A549 (cell line): ENCODE measurements around the gene HS3ST3A1. TPM values are rescaled to one million over a fixed set of nuclear protein-coding genes. Genes with fewer than 3 reads are reported as not detected.

Source experiments
- ATAC-seq, 2 experiments: fragments of 200-7000 bp in 1 of 2; fragments of >200 bp in 1 of 2; cut with Nextera tagmentation in 1 of 2; cut with Tn5 transposase in 1 of 2; 3 replicates each; pipeline versions ENCODE4 v1.8.0 to v1.9.1; 2018 to 2020; ENCODE audit warnings: mild to moderate bottlenecking in 1 of 2, moderate library complexity in 1 of 2
- CTCF ChIA-PET: fragments of 300-600 bp; sonication (Branson Sonifier 250); formaldehyde crosslinking; extraction: SDS; loops from one replicate; lab custom pipeline; 2021; ENCODE audit warnings: antibody characterized with exemption, inconsistent platforms; lab: Yijun Ruan, JAX
- POLR2A ChIA-PET: fragments of 350-600 bp; formaldehyde crosslinking; extraction: SDS; loops from one replicate; lab custom pipeline; 2021; ENCODE audit warnings: antibody characterized with exemption, inconsistent platforms; lab: Yijun Ruan, JAX
- DNase-seq, 2 experiments: peaks; one replicate each; pipeline versions ENCODE4 v3.0.0 to v3.0.0-alpha.2; 2011 to 2016; ENCODE audit warnings: low read depth in 1 of 2, low spot score in 1 of 2
- FAIRE-seq: peaks from 2 replicates; lab custom pipeline; 2011; peaks lifted over from hg19 to GRCh38; lab: Jason Lieb, UNC
- H3K27ac ChIP-seq, 2 experiments: fragments of >200 bp; sonication (Bioruptor Twin); formaldehyde crosslinking; 3 replicates each; pipeline ENCODE4 v1.5.1; 2016 to 2017
- H3K4me1 ChIP-seq: fragments of >200 bp; sonication (Bioruptor Twin); formaldehyde crosslinking; 3 replicates; pipeline ENCODE4 v1.6.1; 2016
- H3K4me2 ChIP-seq: fragments of >200 bp; sonication (Bioruptor Twin); formaldehyde crosslinking; 3 replicates; pipeline ENCODE4 v1.6.1; 2016
- H3K4me3 ChIP-seq: fragments of >200 bp; sonication (Bioruptor Twin); formaldehyde crosslinking; 3 replicates; pipeline ENCODE4 v1.5.1; 2016
- H3K9me3 ChIP-seq: fragments of >200 bp; sonication (Bioruptor Twin); formaldehyde crosslinking; 3 replicates; pipeline ENCODE4 v1.6.1; 2016
- ATOH8 ChIP-seq: fragments of 250-450 bp; sonication (Bioruptor Pico); IDR thresholded peaks from 2 replicates; pipeline ENCODE4 v1.5.0; 2020; ENCODE audit warnings: low read depth, mild to moderate bottlenecking, moderate library complexity
- BCL3 ChIP-seq: fragments of >200 bp; sonication (Bioruptor Twin); formaldehyde crosslinking; IDR thresholded peaks from 3 replicates; pipeline ENCODE4 v1.6.1; 2016
- BHLHE40 ChIP-seq: IDR thresholded peaks from 2 replicates; pipeline ENCODE4 v1.6.1; 2012; ENCODE audit warnings: low read depth, low read length, inconsistent platforms
- CBX2 ChIP-seq: fragments of 200-600 bp; sonication (generic); IDR thresholded peaks from 2 replicates; pipeline ENCODE4 v1.6.1; 2016; ENCODE audit warnings: low read depth, mild to moderate bottlenecking, borderline replicate concordance
- CBX8 ChIP-seq: fragments of 200-600 bp; sonication (generic); IDR thresholded peaks from 2 replicates; pipeline ENCODE4 v1.6.1; 2016
- CEBPB ChIP-seq, 2 experiments: fragments of >200 bp in 1 of 2; sonication (Bioruptor Twin) in 1 of 2; formaldehyde crosslinking in 1 of 2; IDR thresholded peaks; 2 replicates each; pipeline ENCODE4 v1.6.1; 2012 to 2016
- CHD4 ChIP-seq: fragments of 200-600 bp; sonication (generic); IDR thresholded peaks from 2 replicates; pipeline ENCODE4 v1.6.1; 2016; ENCODE audit warnings: antibody characterized with exemption, mild to moderate bottlenecking, borderline replicate concordance
- E2F6 ChIP-seq: IDR thresholded peaks from 2 replicates; pipeline ENCODE4 v1.6.1; 2012; ENCODE audit warnings: low read depth, borderline replicate concordance
- EHMT2 ChIP-seq: fragments of 200-600 bp; sonication (generic); IDR thresholded peaks from 2 replicates; pipeline ENCODE4 v1.6.1; 2016; ENCODE audit warnings: antibody characterized with exemption, low read depth, mild to moderate bottlenecking, moderate library complexity
- ESRRA ChIP-seq: fragments of 150-350 bp; IDR thresholded peaks from 2 replicates; pipeline ENCODE4 v1.6.1; 2014; ENCODE audit warnings: mild to moderate bottlenecking, low read length, borderline replicate concordance
- FOSL2 ChIP-seq, 2 experiments: fragments of 450-650 bp in 1 of 2; fragments of >200 bp in 1 of 2; sonication (Bioruptor Twin) in 1 of 2; formaldehyde crosslinking; IDR thresholded peaks; 2 replicates each; pipeline versions ENCODE4 v1.5.0 to v1.6.1; 2016 to 2020; ENCODE audit warnings: mild to moderate bottlenecking in 1 of 2, moderate library complexity in 1 of 2
- GATA3 ChIP-seq: IDR thresholded peaks from 2 replicates; pipeline ENCODE4 v1.6.1; 2012; ENCODE audit warnings: borderline replicate concordance
- HDAC2 ChIP-seq: fragments of 200-600 bp; sonication (generic); IDR thresholded peaks from 2 replicates; pipeline ENCODE4 v1.6.1; 2016
- HOXA7 ChIP-seq: fragments of 250-450 bp; sonication (Bioruptor Pico); IDR thresholded peaks from 2 replicates; pipeline ENCODE4 v1.5.0; 2020; ENCODE audit warnings: mild to moderate bottlenecking, moderate library complexity
- HOXB13 ChIP-seq: fragments of 250-450 bp; sonication (Bioruptor Pico); IDR thresholded peaks from 2 replicates; pipeline ENCODE4 v1.5.0; 2020; ENCODE audit warnings: low read depth, mild to moderate bottlenecking, moderate library complexity
- HOXB5 ChIP-seq: fragments of 250-450 bp; sonication (Bioruptor Pico); IDR thresholded peaks from 2 replicates; pipeline ENCODE4 v1.5.0; 2020; ENCODE audit warnings: mild to moderate bottlenecking, moderate library complexity
- KDM5A ChIP-seq: fragments of 200-600 bp; sonication (generic); IDR thresholded peaks from 2 replicates; pipeline ENCODE4 v1.6.1; 2016; ENCODE audit warnings: antibody characterized with exemption, mild to moderate bottlenecking
- MYC ChIP-seq: IDR thresholded peaks from 2 replicates; pipeline ENCODE4 v1.6.1; 2012; ENCODE audit warnings: mild to moderate bottlenecking, inconsistent platforms, low read length, improper control_type of control experiment, borderline replicate concordance
- PBX3 ChIP-seq: IDR thresholded peaks from 2 replicates; pipeline ENCODE4 v1.6.1; 2012
- PHF8 ChIP-seq: fragments of 200-600 bp; sonication (generic); IDR thresholded peaks from 2 replicates; pipeline ENCODE4 v1.6.1; 2016; ENCODE audit warnings: low read depth, mild to moderate bottlenecking, antibody characterized with exemption, moderate library complexity, borderline replicate concordance
- POLR2AphosphoS2 ChIP-seq: conservative IDR thresholded peaks from 2 replicates; pipeline ENCODE4 v1.6.1; 2012; ENCODE audit warnings: low read length, improper control_type of control experiment, inconsistent platforms
- RAD21 ChIP-seq, 2 experiments: fragments of >200 bp in 1 of 2; sonication (Bioruptor Twin) in 1 of 2; formaldehyde crosslinking in 1 of 2; IDR thresholded peaks in 1 of 2; conservative IDR thresholded peaks in 1 of 2; 2 replicates in 1 of 2; 3 replicates in 1 of 2; pipeline ENCODE4 v1.6.1; 2012 to 2018; ENCODE audit warnings: inconsistent platforms in 1 of 2
- RFX5 ChIP-seq: fragments of 450-650 bp; IDR thresholded peaks from 2 replicates; pipeline ENCODE4 v1.7.1; 2014; ENCODE audit warnings: antibody characterized with exemption, mild to moderate bottlenecking, moderate library complexity
- SMC3 ChIP-seq: fragments of >200 bp; sonication (Bioruptor Twin); formaldehyde crosslinking; IDR thresholded peaks from 3 replicates; pipeline ENCODE4 v1.6.1; 2018; ENCODE audit warnings: inconsistent platforms
- TFCP2L1 ChIP-seq: fragments of 250-450 bp; sonication (Bioruptor Pico); IDR thresholded peaks from 2 replicates; pipeline ENCODE4 v1.5.0; 2021; ENCODE audit warnings: mild to moderate bottlenecking
- TP53 ChIP-seq: fragments of 250-450 bp; sonication (Bioruptor Pico); IDR thresholded peaks from 2 replicates; pipeline ENCODE4 v1.5.0; 2021; ENCODE audit warnings: mild to moderate bottlenecking, moderate library complexity
- USF2 ChIP-seq: fragments of 450-650 bp; IDR thresholded peaks from 2 replicates; pipeline ENCODE4 v1.6.1; 2014; ENCODE audit warnings: antibody characterized with exemption
- ZC3H11A ChIP-seq: fragments of 450-650 bp; IDR thresholded peaks from 2 replicates; pipeline ENCODE4 v1.6.1; 2014; ENCODE audit warnings: antibody characterized with exemption, mild to moderate bottlenecking
- ZFP36 ChIP-seq: fragments of 450-650 bp; IDR thresholded peaks from 2 replicates; pipeline ENCODE4 v1.6.1; 2014; ENCODE audit warnings: borderline replicate concordance; ENCODE audit not compliant: partially characterized antibody
- ZSCAN20 ChIP-seq: fragments of 250-450 bp; sonication (Bioruptor Pico); IDR thresholded peaks from 2 replicates; pipeline ENCODE4 v1.8.0; 2022; ENCODE audit warnings: mild to moderate bottlenecking, moderate library complexity
- WGBS: methylation state at CpG from one replicate; pipeline ENCODE4 v1.1.6; 2017; ENCODE audit errors: missing lambda C conversion rate; 5-methylcytosine and 5-hydroxymethylcytosine counted together
- polyA plus RNA-seq, 4 experiments: library from polyadenylated mRNA; depleted of rRNA in 3 of 4; stranded (reverse); fragments of >200 nt; fragmentation: RNase III in 1 of 4; extraction: RNeasy Plus Mini Kit Qiagen cat#74134 plus additional on column Dnase treatment in 1 of 4; gene quantifications; 2 replicates in 3 of 4; 3 replicates in 1 of 4; pipeline ENCODE4 v1.2.3, GENCODE V29; 2011 to 2017
- TF ChIP-seq, protein P1 (sequence below): fragments of 150-350 bp; IDR thresholded peaks from 2 replicates; pipeline ENCODE4 v1.6.1; 2014; ENCODE audit warnings: low read depth, mild to moderate bottlenecking, low read length

HS3ST3A1 gene
- polyA plus RNA-seq, 2 of the 4 experiments (the other 2 are of a cell fraction) = not detected

DNA sequence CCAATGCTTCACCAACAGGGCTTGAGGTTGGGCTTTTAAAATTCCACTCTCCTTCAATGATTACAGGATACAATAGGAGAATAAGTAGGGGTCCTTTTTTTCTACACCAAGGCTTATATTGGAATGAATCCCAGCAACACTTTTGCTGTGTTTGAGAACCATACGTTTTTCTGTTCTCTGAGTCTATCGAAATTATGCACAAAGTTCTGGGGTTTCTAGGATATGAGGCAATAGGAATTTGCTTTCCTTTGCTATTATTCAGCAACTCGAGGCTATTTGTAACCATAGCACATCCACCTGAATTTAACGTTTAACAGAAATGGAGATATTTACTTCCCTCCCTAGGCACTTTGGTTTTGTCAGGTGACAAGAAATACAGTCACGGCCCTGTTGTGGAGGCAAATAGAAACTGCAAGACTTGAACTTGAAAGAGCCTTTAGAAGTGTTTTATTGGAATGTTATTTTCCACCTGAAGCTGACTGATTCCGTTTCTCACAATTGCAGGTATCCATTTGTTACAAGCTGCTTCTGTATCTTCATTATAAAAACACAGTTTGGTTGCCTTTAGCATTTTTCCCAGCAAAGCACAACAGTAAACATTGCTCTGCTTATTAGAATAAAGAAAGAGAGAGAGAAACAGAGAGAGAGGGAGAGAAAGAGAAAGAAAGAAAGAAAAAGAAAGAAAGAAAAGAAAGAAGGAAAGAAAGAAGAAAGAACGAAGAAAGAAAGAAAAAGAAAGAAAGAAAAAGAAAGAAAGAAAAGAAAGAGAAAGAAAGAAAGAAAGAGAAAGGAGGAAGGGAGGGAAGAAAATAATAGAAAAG is 109.6 kb downstream of the HS3ST3A1 start:
- DNase-seq (no peak), ATAC-seq (no peak)
- Histone ChIP-seq H3K4me3 (no peak overlapping the region), H3K4me1 (no peaks in the 10 kb centered on the region)
- POLR2A ChIA-PET = no interaction called here
- 7% methylated on average over 7 of the region's 7 CpGs for WGBS
- no peak for TF ChIP-seq ZFP36
- TF ChIP-seq GATA3 = no peak
- no peak for TF ChIP-seq TFCP2L1
- no peak for TF ChIP-seq ZSCAN20 (CRISPR knock-in tag)
- no peak for TF ChIP-seq CEBPB (IDR thresholded peaks at IDR 0.05)
- TF ChIP-seq CBX8 = no peak
- TF ChIP-seq BCL3 = no peak
- TF ChIP-seq USF2 = no peak
- no peak for TF ChIP-seq TP53 (CRISPR knock-in tag)
- TF ChIP-seq KDM5A = no peak
- no peak for TF ChIP-seq CHD4
- no peak for TF ChIP-seq CBX2
- no peak for TF ChIP-seq ATOH8 (CRISPR knock-in tag)
- no peak for TF ChIP-seq FOSL2 (IDR thresholded peaks at IDR 0.05)
- no peak for TF ChIP-seq FOSL2 (CRISPR knock-in tag; IDR thresholded peaks at IDR 0.05)
- TF ChIP-seq ZC3H11A = no peak
- TF ChIP-seq, all 56 proteins: peak for 0
- Histone ChIP-seq H3K9me3 (no peaks in the 10 kb centered on the region; the same call in 2 of the 3 replicates), H3K4me2 (no peak overlapping the region), H3K27ac (no peak overlapping the region)
- FAIRE-seq = no peak
- CTCF ChIA-PET = no interaction called here

- WGBS = 80% methylated on average over 1 of the region's 1 CpG
- Histone ChIP-seq H3K9me3 (no peaks in the 10 kb centered on the region; the same call in 2 of the 3 replicates), H3K4me2 (no peak overlapping the region), H3K27ac (no peak overlapping the region), H3K4me3 (no peak overlapping the region), H3K4me1 (no peaks in the 10 kb centered on the region)
- ATAC-seq (no peak), DNase-seq (no peak), FAIRE-seq (no peak)
- TF ChIP-seq ZSCAN20 (CRISPR knock-in tag) (no peak), EHMT2 (no peak), POLR2AphosphoS2 (no peak), HDAC2 (no peak), MYC (no peak), RFX5 (no peak), E2F6 (no peak), HOXB5 (CRISPR knock-in tag) (no peak), HOXA7 (no peak), ESRRA (no peak), PHF8 (no peak), RAD21 (conservative IDR thresholded peaks at IDR 0.05 in 1 of 2, IDR thresholded peaks at IDR 0.05 in 1 of 2) (no peak), SMC3 (no peak), BHLHE40 (no peak), PBX3 (no peak), HOXB13 (CRISPR knock-in tag) (no peak)
- TF ChIP-seq, protein P1, sequence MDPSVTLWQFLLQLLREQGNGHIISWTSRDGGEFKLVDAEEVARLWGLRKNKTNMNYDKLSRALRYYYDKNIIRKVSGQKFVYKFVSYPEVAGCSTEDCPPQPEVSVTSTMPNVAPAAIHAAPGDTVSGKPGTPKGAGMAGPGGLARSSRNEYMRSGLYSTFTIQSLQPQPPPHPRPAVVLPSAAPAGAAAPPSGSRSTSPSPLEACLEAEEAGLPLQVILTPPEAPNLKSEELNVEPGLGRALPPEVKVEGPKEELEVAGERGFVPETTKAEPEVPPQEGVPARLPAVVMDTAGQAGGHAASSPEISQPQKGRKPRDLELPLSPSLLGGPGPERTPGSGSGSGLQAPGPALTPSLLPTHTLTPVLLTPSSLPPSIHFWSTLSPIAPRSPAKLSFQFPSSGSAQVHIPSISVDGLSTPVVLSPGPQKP = no peak
- ChIA-PET CTCF (interaction anchor here (1.4 kb wide), 1 partner anchor 11 kb away, joined by 4 read pairs; no protein-coding TSS in a partner anchor), POLR2A (no interaction called here)
Measured at GRCh38 chr17:13491491-13491890, 110.2 kb downstream of the HS3ST3A1 start.
